WI38 (cell line): ENCODE results near the gene ZNF330.
"Not testable (repeated sequence)": the region's sequence is repeated elsewhere in the genome, so short reads cannot be mapped to it uniquely, and the experiment has no call there.

ENCODE experiments used
- H3K4me3 ChIP-seq: 2 replicates; pipeline ENCODE4 v1.5.1; 2011; ENCODE audit warnings: low read depth, mild to moderate bottlenecking, control low read depth, low read length
- CTCF ChIP-seq: IDR thresholded peaks from 2 replicates; pipeline ENCODE4 v1.5.1; 2012; ENCODE audit warnings: low read depth, mild to moderate bottlenecking, control low read depth, low read length

ZNF330 gene

GRCh38 chr4:141220691-141221659 is at the start of gene ZNF330:
Gene ZNF330 (plus strand): TSS chr4:141220895. CDS start chr4:141222372, 1,477 bp downstream.
- peak within 1 kb of the TSS; percentile 96 for H3K4me3 ChIP-seq
- no peak for TF ChIP-seq CTCF

- H3K4me3 ChIP-seq, result no peak overlapping the region
- TF ChIP-seq CTCF, result no peak
Observed at GRCh38 chr4:141174457-141174856, 46.2 kb upstream of the ZNF330 start.

GRCh38 chr4:141177171-141177570 is 43.5 kb upstream of the ZNF330 start:
- no peak for TF ChIP-seq CTCF

GRCh38 chr4:141179474-141180373 is 41.0 kb upstream of the ZNF330 start:
- H3K4me3 ChIP-seq, result no peak overlapping the region
- no peak for TF ChIP-seq CTCF

More at GRCh38 chr4:141177171-141177570, 43.5 kb upstream of the ZNF330 start:
- no peak overlapping the region for H3K4me3 ChIP-seq

GRCh38 chr4:141180991-141181761 is 39.5 kb upstream of the ZNF330 start:
- TF ChIP-seq CTCF, result no peak
- no peak overlapping the region for H3K4me3 ChIP-seq

- not testable (repeated sequence) for H3K4me3 ChIP-seq
Observed at GRCh38 chr4:141183491-141183890, 37.2 kb upstream of the ZNF330 start.

GRCh38 chr4:141192564-141192963 is 28.1 kb upstream of the ZNF330 start:
- no peak for TF ChIP-seq CTCF
- no peak overlapping the region for H3K4me3 ChIP-seq
